GM18498 (cell line): ENCODE measurements around the gene TSHZ2.
"Not testable (repeated sequence)": the region's sequence is repeated elsewhere in the genome, so short reads cannot be mapped to it uniquely, and the experiment has no call there.

Experiments
- ATAC-seq: cut with Tn5 transposase; IDR thresholded peaks from one replicate; pipeline ENCODE4 v1.9.1; 2021; ENCODE audit warnings: mild to moderate bottlenecking, moderate library complexity; ENCODE audit not compliant: unreplicated experiment

The TSHZ2 gene

DNA sequence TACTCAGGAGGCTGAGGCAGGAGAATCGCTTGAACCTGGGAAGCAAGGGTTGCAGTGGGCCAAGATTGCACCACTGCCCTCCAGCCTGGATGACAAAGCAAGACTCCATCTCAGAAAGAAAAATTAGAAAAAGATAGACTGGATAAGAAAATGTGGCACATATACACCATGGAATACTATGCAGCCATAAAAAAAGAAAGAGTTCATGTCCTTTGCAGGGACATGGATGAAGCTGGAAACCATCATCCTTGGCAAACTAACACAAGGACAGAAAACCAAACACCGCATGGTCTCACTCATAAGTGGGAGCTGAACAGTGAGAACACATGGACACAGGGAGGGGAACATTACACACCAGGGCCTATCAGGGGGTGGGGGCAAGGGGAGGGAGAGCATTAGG lies 551.5 kb downstream of the TSHZ2 start:
- not testable (repeated sequence) for ATAC-seq

DNA sequence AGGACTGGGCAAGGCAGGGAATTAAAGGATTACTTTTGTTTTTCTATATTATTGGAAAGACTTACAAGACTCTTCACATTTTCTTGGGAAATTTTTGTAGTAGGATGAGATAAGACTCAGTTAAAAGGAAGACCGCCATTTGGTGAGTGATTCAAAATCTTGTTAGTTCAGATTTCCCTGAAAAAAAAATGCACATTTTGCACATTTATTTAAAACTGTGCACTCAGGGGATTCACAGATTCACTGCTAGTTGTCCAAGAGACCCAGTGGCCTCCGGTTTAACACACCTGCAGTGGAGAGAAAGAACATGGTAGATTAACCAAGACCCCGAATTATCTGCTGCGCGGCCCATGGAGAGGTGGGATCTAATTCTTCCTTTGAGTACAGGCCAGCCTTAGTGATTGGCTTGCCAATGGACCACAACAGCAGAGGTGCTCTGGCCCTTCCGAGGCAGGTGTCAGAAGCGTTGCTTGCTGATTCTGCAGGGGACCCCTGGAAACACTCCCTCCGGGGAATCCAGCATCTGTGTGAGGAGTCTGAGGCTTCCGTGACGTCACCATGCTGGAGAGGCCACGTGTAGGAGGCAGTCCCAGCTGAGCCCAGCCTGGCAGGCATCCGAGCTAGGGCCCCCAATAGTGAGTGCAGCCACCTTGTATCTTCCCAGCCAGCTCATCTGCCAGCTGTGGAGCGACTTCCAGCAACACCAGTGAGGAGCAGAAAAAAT lies 552.6 kb downstream of the TSHZ2 start:
- ATAC-seq = no peak

DNA sequence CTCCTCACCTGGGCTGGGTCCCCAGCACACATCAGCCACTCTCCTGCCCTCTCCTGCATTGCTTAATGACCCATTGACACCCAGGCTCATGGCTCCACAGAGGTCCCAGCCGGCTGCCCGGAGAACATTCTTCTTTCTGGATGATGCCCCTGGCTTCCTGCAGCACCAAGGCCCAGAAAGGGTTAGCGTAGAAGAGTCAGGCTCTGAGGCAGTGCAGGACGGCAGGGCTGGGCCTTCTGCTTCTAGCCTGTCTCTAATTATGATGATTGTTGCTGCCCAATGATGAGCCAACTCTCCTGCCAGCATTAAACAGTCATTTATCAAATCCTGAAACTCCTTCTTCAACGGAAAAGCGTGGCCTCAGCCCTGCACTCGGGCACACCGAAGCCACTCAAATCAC lies 555.0 kb downstream of the TSHZ2 start:
- ATAC-seq = no peak

DNA sequence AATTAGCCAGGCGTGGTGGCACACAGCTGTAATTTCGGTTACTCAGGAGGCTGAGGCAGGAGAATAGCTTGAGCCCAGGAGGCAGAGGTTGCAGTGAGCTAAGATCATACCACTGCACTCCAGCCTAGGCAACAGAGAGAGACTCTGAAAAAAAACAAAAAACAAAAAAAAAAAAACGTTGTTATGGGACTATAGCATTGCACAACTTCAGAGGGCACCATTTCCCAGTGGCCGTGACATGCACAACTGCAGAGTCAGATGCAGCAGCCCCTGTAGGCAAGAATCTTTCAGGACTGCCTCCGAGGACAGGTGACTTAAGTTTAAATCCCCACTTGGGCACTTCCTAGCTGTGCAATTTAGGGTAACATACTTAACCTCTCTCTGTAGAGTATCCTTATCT lies 557.5 kb downstream of the TSHZ2 start:
- ATAC-seq = no peak

DNA sequence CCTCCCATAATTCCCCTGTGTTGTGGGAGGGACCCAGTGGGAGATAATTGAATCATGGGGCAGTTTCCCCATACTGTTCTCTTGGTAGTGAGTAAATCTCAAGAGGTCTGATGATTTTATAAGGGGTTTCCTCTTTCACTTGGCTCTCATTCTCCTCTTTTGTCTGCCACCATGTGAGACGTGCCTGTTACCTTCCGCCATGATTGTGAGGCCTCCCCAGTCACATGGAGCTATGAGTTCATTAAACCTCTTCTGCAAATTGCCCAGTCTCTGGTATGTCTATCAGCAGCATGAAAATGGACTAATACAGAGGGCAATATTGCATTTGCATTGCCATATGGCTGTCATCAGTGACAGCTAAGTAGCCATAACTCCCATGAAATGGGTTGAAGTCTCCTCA lies 558.3 kb downstream of the TSHZ2 start:
- no peak for ATAC-seq

DNA sequence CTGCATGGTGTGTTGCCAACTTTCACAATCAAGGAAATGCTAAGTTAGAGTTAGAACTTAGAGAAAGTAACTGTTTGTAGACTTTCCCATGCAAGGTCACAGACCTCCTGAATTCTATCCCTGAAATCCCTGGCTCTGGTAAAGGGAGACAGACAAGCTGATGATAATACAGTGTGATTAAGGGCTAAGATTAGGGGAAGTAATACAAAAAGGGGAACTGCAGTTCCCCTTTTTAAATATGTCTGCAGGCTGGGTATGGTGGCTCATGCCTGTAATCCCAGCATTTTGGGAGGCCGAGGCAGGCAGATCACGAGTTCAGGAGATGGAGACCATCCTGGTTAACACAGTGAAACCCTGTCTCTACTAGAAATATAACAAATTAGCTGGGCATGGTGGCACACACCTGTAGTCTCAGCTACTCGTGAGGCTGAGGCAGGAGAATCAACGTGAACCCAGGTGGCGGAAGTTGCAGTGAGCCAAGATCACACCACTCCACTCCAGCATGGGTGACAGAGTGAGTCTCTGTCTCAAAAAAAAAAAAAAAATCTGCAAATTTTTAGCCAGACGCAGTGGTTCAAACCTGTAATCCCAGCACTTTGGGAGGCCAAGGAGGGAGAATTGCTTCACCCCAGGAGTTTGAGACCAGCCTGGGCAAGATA lies 560.6 kb downstream of the TSHZ2 start:
- not testable (repeated sequence) for ATAC-seq

DNA sequence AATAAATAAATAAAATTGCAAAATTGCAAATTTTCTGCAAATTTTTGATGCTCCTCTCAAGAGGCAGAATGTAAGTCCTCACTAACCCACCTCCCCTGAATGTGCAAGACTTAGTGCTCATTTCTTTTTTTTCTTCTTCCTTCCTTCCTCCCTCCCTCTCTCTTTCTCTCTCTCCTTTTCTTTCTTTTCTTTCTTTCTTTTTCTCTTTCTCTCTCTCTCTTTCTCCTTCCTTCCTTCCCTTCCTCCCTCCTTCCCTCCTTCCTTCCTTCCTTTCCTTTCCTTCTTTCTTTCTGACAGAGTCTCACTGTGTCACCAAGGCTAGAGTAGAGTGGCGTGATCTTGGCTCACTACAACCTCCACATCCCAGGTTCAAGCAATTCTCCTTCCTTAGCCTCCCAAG lies 561.3 kb downstream of the TSHZ2 start:
- ATAC-seq = no peak

DNA sequence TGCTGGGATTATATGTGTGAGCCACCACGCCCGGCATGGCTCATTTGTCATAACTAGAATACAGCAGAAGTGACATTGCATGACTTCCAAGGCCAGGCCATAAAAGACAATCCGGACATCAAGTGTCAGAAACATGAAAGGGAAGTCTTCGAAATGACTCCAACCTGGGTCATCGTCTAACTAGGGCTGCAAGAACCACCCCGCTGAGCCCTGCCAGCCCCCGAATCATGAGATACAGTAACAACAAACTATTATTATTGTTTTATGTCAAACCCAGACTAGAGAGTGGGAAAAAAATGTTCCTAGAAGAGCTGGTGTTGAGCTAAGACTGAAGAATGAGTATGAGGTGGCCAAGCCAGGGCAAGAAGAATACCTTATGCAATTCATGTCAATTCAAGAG lies 561.9 kb downstream of the TSHZ2 start:
- no peak for ATAC-seq

DNA sequence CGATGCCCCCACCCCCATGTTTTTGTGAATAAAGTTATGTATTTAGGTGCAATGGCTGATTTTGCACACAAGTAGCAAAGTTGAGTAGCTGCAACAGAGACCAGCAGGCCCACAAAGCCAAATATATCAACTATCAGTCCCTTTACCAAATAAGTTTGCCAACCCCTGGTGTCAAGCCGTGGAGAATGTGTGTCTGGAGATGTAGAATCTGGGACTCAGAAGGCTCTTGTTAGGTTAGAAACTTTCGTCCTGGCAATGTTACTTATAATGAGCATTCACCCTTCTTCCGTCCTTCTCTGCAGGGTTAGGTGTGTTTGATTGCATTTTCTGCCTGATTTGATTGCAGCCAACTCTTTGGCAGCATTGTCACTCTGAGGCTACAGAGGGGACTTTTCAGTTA lies 563.7 kb downstream of the TSHZ2 start:
- ATAC-seq = no peak

DNA sequence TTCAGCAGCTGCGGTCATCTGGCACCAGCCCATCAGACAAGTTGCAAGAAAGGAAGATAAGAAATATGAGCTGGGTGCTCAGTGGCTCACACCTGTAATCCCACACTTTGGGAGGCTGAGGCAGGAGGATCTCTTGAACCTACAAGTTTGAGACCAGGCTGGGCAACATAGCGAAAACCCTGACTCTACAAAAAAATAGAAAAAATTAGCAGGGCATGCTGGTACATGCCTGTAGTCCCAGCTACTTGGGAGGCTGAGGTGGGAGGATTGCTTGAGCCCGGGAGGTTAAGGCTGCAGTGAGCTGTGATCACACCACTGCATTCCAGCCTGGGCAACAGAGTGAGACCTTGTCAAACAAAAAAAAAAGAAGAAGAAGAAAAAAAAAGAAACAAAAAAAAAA lies 564.2 kb downstream of the TSHZ2 start:
- ATAC-seq = not testable (repeated sequence)

DNA sequence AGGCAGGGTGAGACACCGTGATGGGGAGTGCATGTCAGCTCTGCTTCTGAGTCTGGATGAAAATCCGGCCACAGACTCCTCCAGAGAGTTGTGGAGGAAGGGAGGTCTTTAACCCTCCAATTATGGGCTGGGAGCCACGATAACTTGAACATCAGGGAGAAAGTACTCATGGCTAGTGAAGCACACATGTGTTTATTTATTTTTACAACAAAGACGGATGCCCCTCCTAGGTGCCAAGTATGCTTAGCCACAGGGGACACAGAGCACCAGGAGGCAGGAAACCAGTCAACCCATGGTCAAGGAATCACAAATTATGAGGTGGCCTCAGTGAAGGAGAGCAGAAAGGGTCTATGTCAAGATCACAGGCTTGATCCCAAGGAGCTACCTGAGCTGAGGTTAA lies 567.4 kb downstream of the TSHZ2 start:
- ATAC-seq = no peak
